COLO829 (cell line): ENCODE data around the gene UBQLN1.
"Not testable (repeated sequence)": the region's sequence is repeated elsewhere in the genome, so short reads cannot be mapped to it uniquely, and the experiment has no call there.

Experiments
- DNase-seq: peaks from one replicate; pipeline ENCODE4 v3.0.0; 2012; ENCODE audit warnings: low spot score

UBQLN1 gene

GRCh38 chr9:83630938-83631457, 76.8 kb downstream of the UBQLN1 start:
- DNase-seq = no peak

GRCh38 chr9:83629433-83630104, 78.2 kb downstream of the UBQLN1 start:
- no peak for DNase-seq

GRCh38 chr9:83628540-83628939, 79.2 kb downstream of the UBQLN1 start:
- DNase-seq = no peak

GRCh38 chr9:83625178-83625577, 82.6 kb downstream of the UBQLN1 start:
- no peak for DNase-seq

- DNase-seq = no peak
Measured at GRCh38 chr9:83623679-83624076, 84.1 kb downstream of the UBQLN1 start.

GRCh38 chr9:83622939-83623678, 84.6 kb downstream of the UBQLN1 start, which contains the start of gene IDNK:
Gene IDNK (plus strand): TSS chr9:83623143. CDS start chr9:83623172, 29 bp downstream.
- DNase-seq = no peak

- no peak for DNase-seq
Measured at GRCh38 chr9:83622433-83622938, 85.3 kb downstream of the UBQLN1 start.

- peak; percentile 56 for DNase-seq
Measured at GRCh38 chr9:83620841-83621636, 86.7 kb downstream of the UBQLN1 start.

- no peak for DNase-seq
Measured at GRCh38 chr9:83617299-83617698, 90.5 kb downstream of the UBQLN1 start.

- not testable (repeated sequence) for DNase-seq
Measured at GRCh38 chr9:83613298-83613697, 94.5 kb downstream of the UBQLN1 start.
